Measurements from ENCODE around the gene NOP9. TPM values are rescaled to one million over a fixed set of nuclear protein-coding genes. Genes with fewer than 3 reads are reported as not detected.
A peak's percentile ranks its signal among the peaks of the same experiment; 100 is the strongest.

NOP9 gene
- total RNA-seq, 1 donor from 2014 or later: 14.8 TPM

- H3K4me1 Mint-ChIP-seq: no peaks in the 10 kb centered on the region
- H3K4me2 ChIP-seq: no peak overlapping the region
- peaks cover 2% of the 10 kb centered on the region for H3K36me3 Mint-ChIP-seq
- peak overlapping the region; percentile 13 for H3K27ac Mint-ChIP-seq
- TF ChIP-seq, protein P1, sequence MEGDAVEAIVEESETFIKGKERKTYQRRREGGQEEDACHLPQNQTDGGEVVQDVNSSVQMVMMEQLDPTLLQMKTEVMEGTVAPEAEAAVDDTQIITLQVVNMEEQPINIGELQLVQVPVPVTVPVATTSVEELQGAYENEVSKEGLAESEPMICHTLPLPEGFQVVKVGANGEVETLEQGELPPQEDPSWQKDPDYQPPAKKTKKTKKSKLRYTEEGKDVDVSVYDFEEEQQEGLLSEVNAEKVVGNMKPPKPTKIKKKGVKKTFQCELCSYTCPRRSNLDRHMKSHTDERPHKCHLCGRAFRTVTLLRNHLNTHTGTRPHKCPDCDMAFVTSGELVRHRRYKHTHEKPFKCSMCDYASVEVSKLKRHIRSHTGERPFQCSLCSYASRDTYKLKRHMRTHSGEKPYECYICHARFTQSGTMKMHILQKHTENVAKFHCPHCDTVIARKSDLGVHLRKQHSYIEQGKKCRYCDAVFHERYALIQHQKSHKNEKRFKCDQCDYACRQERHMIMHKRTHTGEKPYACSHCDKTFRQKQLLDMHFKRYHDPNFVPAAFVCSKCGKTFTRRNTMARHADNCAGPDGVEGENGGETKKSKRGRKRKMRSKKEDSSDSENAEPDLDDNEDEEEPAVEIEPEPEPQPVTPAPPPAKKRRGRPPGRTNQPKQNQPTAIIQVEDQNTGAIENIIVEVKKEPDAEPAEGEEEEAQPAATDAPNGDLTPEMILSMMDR (IDR thresholded peaks at IDR 0.05): no peak
- TF ChIP-seq EZH2 (IDR thresholded peaks at IDR 0.05) (no peak), EZH2phosphoT487 (IDR thresholded peaks at IDR 0.05) (no peak)
- H3K4me3 Mint-ChIP-seq: no peak overlapping the region
- H2AFZ ChIP-seq (replicated peaks): no peak overlapping the region
- H3K4me3 ChIP-seq: no peak overlapping the region
- H3K27me3 Mint-ChIP-seq (ENCODE audit: insufficient read depth, low read depth): peaks cover 7% of the 10 kb centered on the region
- H3K27me3 ChIP-seq: peaks cover 21% of the 10 kb centered on the region
- no peaks in the 10 kb centered on the region for H3F3A ChIP-seq (ENCODE audit: low read depth)
- H3K9ac ChIP-seq: no peak overlapping the region
- H3K36me3 ChIP-seq: no peaks in the 10 kb centered on the region
- no peak overlapping the region for H3K27ac ChIP-seq
- no peak for DNase-seq (ENCODE audit: low spot score)
- no peaks in the 10 kb centered on the region for H3K79me2 ChIP-seq (ENCODE audit: low read depth)
- H3K9me3 Mint-ChIP-seq: no peaks in the 10 kb centered on the region
- H4K20me1 ChIP-seq (ENCODE audit: low read depth): no peaks in the 10 kb centered on the region
- no peaks in the 10 kb centered on the region for H3K9me3 ChIP-seq (ENCODE audit: low read depth)
- no peaks in the 10 kb centered on the region for H3K4me1 ChIP-seq
These were observed 14.3 kb downstream of the NOP9 start for GRCh38 chr14:24313913-24314312.

GRCh38 chr14:24314377-24315193, 14.9 kb downstream of the NOP9 start:
- Histone ChIP-seq H2AFZ (replicated peaks) (no peak overlapping the region), H3K36me3 (no peaks in the 10 kb centered on the region), H3K4me3 (no peak overlapping the region), H3K79me2 (ENCODE audit: low read depth) (no peaks in the 10 kb centered on the region), H3K9me3 (ENCODE audit: low read depth) (no peaks in the 10 kb centered on the region), H4K20me1 (ENCODE audit: low read depth) (no peaks in the 10 kb centered on the region), H3K4me2 (no peak overlapping the region), H3K27ac (no peak overlapping the region), H3K9ac (no peak overlapping the region), H3K27me3 (peaks cover 28% of the 10 kb centered on the region), H3F3A (ENCODE audit: low read depth) (no peaks in the 10 kb centered on the region), H3K4me1 (no peaks in the 10 kb centered on the region)
- Mint-ChIP-seq H3K4me1 (no peaks in the 10 kb centered on the region), H3K9me3 (no peaks in the 10 kb centered on the region), H3K36me3 (peaks cover 2% of the 10 kb centered on the region), H3K27ac (no peak overlapping the region), H3K4me3 (no peak overlapping the region), H3K27me3 (ENCODE audit: insufficient read depth, low read depth) (peaks cover 5% of the 10 kb centered on the region)
- no peak for DNase-seq (ENCODE audit: low spot score)
- no peak for TF ChIP-seq EZH2 (IDR thresholded peaks at IDR 0.05)

DNA sequence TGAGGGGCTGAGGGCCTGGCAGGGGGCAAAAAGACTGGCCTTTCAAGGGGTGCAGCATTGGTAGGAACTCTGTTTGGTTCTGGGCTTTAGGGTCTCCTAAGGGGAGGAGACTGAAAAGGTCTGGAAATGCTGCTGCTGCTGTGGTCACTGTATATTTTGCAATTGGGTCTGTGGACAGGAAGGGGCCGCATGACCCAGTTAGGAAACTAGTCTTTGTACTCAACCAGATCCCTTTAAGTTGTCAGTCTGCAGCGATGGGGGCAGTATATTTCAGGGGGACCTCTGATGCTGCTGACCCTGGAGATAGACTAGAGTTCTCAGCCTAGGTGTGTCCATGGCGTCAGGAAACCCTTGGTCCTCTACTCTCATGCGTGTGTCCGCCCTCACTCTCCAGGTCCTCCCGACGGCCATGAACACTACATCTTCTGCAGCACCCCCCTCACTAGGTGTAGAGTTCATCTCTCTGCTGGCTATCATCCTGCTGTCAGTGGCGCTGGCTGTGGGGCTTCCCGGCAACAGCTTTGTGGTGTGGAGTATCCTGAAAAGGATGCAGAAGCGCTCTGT, 15.7 kb downstream of the NOP9 start:
- Mint-ChIP-seq H3K36me3 (no peaks in the 10 kb centered on the region), H3K9me3 (no peaks in the 10 kb centered on the region), H3K27ac (no peak overlapping the region), H3K27me3 (ENCODE audit: insufficient read depth, low read depth) (peaks cover 5% of the 10 kb centered on the region), H3K4me3 (no peak overlapping the region), H3K4me1 (no peaks in the 10 kb centered on the region)
- no peak overlapping the region for H3K4me3 ChIP-seq
- H4K20me1 ChIP-seq (ENCODE audit: low read depth): no peaks in the 10 kb centered on the region
- no peaks in the 10 kb centered on the region for H3F3A ChIP-seq (ENCODE audit: low read depth)
- TF ChIP-seq, protein P1 (IDR thresholded peaks at IDR 0.05): no peak
- no peak for TF ChIP-seq EZH2 (IDR thresholded peaks at IDR 0.05)
- no peak for TF ChIP-seq EZH2phosphoT487 (IDR thresholded peaks at IDR 0.05)
- no peak overlapping the region for H3K4me2 ChIP-seq
- H3K9ac ChIP-seq: no peak overlapping the region
- no peaks in the 10 kb centered on the region for H3K9me3 ChIP-seq (ENCODE audit: low read depth)
- peaks cover 36% of the 10 kb centered on the region for H3K27me3 ChIP-seq
- H3K4me1 ChIP-seq: no peaks in the 10 kb centered on the region
- H3K79me2 ChIP-seq (ENCODE audit: low read depth): no peaks in the 10 kb centered on the region
- no peaks in the 10 kb centered on the region for H3K36me3 ChIP-seq
- H3K27ac ChIP-seq: no peak overlapping the region
- H2AFZ ChIP-seq (replicated peaks): no peak overlapping the region
- DNase-seq (ENCODE audit: low spot score): no peak
